ENCODE measurements around the gene SLC8A1. TPM values are rescaled to one million over a fixed set of nuclear protein-coding genes. Genes with fewer than 3 reads are reported as not detected.

SLC8A1 gene
- total RNA-seq, 1 experiment from 2014 or later, result not detected

DNA sequence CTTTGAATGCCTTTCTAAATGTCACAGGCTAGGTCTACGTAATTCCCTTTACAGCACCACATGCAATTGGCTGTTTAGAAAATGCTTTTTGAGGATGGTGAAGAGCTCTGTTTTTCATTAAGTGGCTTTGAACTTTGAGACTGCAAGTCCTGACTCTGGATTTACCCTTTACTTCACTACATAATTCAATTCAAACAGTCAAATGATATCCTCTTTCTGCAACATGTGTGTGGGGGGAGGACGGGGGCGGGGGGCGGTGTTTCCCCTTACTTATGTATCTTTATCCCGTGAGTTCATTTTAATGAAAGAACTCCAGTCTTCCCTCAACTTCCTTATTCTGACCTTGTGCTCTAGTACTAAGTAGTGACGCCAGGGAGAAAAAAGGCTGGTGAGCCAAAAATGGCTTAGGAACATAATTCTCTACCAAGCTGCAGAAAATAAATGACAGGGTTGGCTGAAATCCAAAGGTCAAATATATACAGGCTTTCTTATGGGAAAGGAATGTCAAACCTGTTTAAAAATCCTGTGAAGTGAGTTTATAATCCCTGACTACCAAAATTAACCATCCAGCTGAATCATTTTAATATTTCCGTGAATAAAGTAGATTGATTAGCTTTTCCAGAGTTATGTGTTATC, 119.6 kb downstream of the SLC8A1 start:
- Histone ChIP-seq H3K27ac (ENCODE audit: low read depth, low read length, poor library complexity, severe bottlenecking) (no peak overlapping the region), H3K4me1 (ENCODE audit: insufficient read depth, low read length, poor library complexity, severe bottlenecking) (no peaks in the 10 kb centered on the region), H3K27me3 (replicated peaks; ENCODE audit: insufficient read depth, low read depth, low read length, poor library complexity) (peaks cover 3% of the 10 kb centered on the region), H3K36me3 (ENCODE audit: insufficient read depth, low read length, poor library complexity, severe bottlenecking) (no peaks in the 10 kb centered on the region), H3K9me3 (ENCODE audit: low read depth, low read length, poor library complexity, severe bottlenecking) (no peaks in the 10 kb centered on the region), H3K4me3 (ENCODE audit: low read depth, low read length, poor library complexity, severe bottlenecking) (no peak overlapping the region)
- POLR2A ChIA-PET (ENCODE audit: low non-redundant PET), result no interaction called here
- TF ChIP-seq, protein P1, sequence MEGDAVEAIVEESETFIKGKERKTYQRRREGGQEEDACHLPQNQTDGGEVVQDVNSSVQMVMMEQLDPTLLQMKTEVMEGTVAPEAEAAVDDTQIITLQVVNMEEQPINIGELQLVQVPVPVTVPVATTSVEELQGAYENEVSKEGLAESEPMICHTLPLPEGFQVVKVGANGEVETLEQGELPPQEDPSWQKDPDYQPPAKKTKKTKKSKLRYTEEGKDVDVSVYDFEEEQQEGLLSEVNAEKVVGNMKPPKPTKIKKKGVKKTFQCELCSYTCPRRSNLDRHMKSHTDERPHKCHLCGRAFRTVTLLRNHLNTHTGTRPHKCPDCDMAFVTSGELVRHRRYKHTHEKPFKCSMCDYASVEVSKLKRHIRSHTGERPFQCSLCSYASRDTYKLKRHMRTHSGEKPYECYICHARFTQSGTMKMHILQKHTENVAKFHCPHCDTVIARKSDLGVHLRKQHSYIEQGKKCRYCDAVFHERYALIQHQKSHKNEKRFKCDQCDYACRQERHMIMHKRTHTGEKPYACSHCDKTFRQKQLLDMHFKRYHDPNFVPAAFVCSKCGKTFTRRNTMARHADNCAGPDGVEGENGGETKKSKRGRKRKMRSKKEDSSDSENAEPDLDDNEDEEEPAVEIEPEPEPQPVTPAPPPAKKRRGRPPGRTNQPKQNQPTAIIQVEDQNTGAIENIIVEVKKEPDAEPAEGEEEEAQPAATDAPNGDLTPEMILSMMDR (conservative IDR thresholded peaks at IDR 0.05; ENCODE audit: low read depth, low read length), result no peak
- no peak for TF ChIP-seq EZH2 (IDR thresholded peaks at IDR 0.05; ENCODE audit: borderline replicate concordance, low read depth, low read length, poor library complexity, severe bottlenecking)
- CTCF ChIA-PET, result no interaction called here
- BruUV-seq (replicated peaks), result no TSS peak
- intact Hi-C loops (cut with micrococcal nuclease; ENCODE audit: unreplicated experiment), result no loop called here
- peak; percentile 21 for DNase-seq (ENCODE audit: low spot score)

DNA sequence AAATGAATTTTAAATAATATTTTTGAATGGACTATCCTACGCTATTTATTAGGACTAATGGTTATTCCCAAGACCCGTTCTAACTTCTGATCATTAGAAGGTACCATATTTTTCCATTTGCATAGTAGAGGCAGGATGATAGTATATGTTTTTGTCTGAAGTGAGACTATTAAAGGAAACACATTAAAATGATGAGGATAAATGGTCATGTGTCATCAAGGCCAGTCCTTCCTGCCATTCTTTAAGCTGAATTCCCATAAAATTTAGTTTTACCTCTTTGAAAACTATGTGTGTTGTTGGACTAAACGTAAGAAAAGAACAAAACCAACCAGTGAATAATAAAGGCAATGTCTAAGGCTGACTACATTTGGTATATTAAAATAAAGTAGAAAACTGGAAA, 121.8 kb downstream of the SLC8A1 start:
- no peak overlapping the region for H3K27ac ChIP-seq (ENCODE audit: low read depth, low read length, poor library complexity, severe bottlenecking)
- H3K4me3 ChIP-seq (ENCODE audit: low read depth, low read length, poor library complexity, severe bottlenecking), result no peak overlapping the region
- no peaks in the 10 kb centered on the region for H3K9me3 ChIP-seq (ENCODE audit: low read depth, low read length, poor library complexity, severe bottlenecking)
- ChIA-PET CTCF (no interaction called here), POLR2A (ENCODE audit: low non-redundant PET) (no interaction called here)
- BruUV-seq (replicated peaks), result no TSS peak
- intact Hi-C loops (cut with micrococcal nuclease; ENCODE audit: unreplicated experiment), result no loop called here
- H3K36me3 ChIP-seq (ENCODE audit: insufficient read depth, low read length, poor library complexity, severe bottlenecking), result no peaks in the 10 kb centered on the region
- no peaks in the 10 kb centered on the region for H3K27me3 ChIP-seq (replicated peaks; ENCODE audit: insufficient read depth, low read depth, low read length, poor library complexity)
- no peak for DNase-seq (ENCODE audit: low spot score)
- TF ChIP-seq, protein P1 (conservative IDR thresholded peaks at IDR 0.05; ENCODE audit: low read depth, low read length), result no peak
- no peak for TF ChIP-seq EZH2 (IDR thresholded peaks at IDR 0.05; ENCODE audit: borderline replicate concordance, low read depth, low read length, poor library complexity, severe bottlenecking)
- H3K4me1 ChIP-seq (ENCODE audit: insufficient read depth, low read length, poor library complexity, severe bottlenecking), result no peaks in the 10 kb centered on the region

DNA sequence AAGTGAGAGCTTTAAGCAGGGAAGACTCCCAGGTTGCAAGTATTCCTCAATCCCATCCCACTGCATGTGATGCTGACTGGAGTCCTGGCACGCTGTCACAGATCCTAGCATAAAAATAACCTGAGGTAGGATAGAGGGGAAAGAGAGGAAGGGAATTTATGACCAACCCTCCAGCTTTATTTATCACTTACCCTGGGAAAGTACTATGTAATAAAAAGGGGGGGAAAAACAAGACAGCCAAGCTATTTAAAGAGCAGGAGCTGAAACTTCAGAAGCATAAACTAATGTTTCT, 122.2 kb downstream of the SLC8A1 start:
- no TSS peak for BruUV-seq (replicated peaks)
- Histone ChIP-seq H3K4me3 (ENCODE audit: low read depth, low read length, poor library complexity, severe bottlenecking) (no peak overlapping the region), H3K27me3 (replicated peaks; ENCODE audit: insufficient read depth, low read depth, low read length, poor library complexity) (no peaks in the 10 kb centered on the region), H3K27ac (ENCODE audit: low read depth, low read length, poor library complexity, severe bottlenecking) (no peak overlapping the region), H3K4me1 (ENCODE audit: insufficient read depth, low read length, poor library complexity, severe bottlenecking) (no peaks in the 10 kb centered on the region), H3K9me3 (ENCODE audit: low read depth, low read length, poor library complexity, severe bottlenecking) (no peaks in the 10 kb centered on the region), H3K36me3 (ENCODE audit: insufficient read depth, low read length, poor library complexity, severe bottlenecking) (no peaks in the 10 kb centered on the region)
- ChIA-PET POLR2A (ENCODE audit: low non-redundant PET) (no interaction called here), CTCF (no interaction called here)
- intact Hi-C loops (cut with micrococcal nuclease; ENCODE audit: unreplicated experiment), result no loop called here
- no peak for DNase-seq (ENCODE audit: low spot score)
- TF ChIP-seq, protein P1 (conservative IDR thresholded peaks at IDR 0.05; ENCODE audit: low read depth, low read length), result no peak
- no peak for TF ChIP-seq EZH2 (IDR thresholded peaks at IDR 0.05; ENCODE audit: borderline replicate concordance, low read depth, low read length, poor library complexity, severe bottlenecking)
